MG63 (cell line): ENCODE measurements around the gene ANGEL2. TPM values are rescaled to one million over a fixed set of nuclear protein-coding genes. Genes with fewer than 3 reads are reported as not detected.
A peak's percentile ranks its signal among the peaks of the same experiment; 100 is the strongest.

ENCODE experiments used
- DNase-seq: peaks from one replicate; pipeline ENCODE4 v3.0.0-alpha.2; 2020
- H3K27me3 ChIP-seq: fragments of 250-450 bp; sonication (Bioruptor Pico); 2 replicates; pipeline ENCODE4 v1.5.1; 2020; ENCODE audit warnings: mild to moderate bottlenecking, moderate library complexity
- H3K36me3 ChIP-seq: fragments of 250-450 bp; sonication (Bioruptor Pico); 2 replicates; pipeline ENCODE4 v1.5.1; 2020; ENCODE audit warnings: mild to moderate bottlenecking, moderate library complexity
- H3K4me3 ChIP-seq: fragments of 250-450 bp; sonication (Bioruptor Pico); 2 replicates; pipeline ENCODE4 v1.5.1; 2020; ENCODE audit warnings: mild to moderate bottlenecking, moderate library complexity
- H3K9me3 ChIP-seq: fragments of 250-450 bp; sonication (Bioruptor Pico); 2 replicates; pipeline ENCODE4 v1.5.1; 2020; ENCODE audit warnings: mild to moderate bottlenecking, moderate library complexity
- total RNA-seq: library from RNA; depleted of rRNA; stranded (reverse); fragments of >200 nt; shearing (Covaris generic); gene quantifications from 2 replicates; pipeline ENCODE4 v1.2.3, GENCODE V29; 2014; ENCODE audit warnings: low replicate concordance

The ANGEL2 gene
- total RNA-seq, 1 experiment from 2014 or later, result 36.7 TPM

- Histone ChIP-seq H3K9me3 (no peaks in the 10 kb centered on the region), H3K36me3 (no peaks in the 10 kb centered on the region), H3K4me3 (no peak overlapping the region), H3K27me3 (no peaks in the 10 kb centered on the region)
- DNase-seq, result peak; percentile 76
Measured at GRCh38 chr1:212982430-212983152, 33.1 kb downstream of the ANGEL2 start.

DNA sequence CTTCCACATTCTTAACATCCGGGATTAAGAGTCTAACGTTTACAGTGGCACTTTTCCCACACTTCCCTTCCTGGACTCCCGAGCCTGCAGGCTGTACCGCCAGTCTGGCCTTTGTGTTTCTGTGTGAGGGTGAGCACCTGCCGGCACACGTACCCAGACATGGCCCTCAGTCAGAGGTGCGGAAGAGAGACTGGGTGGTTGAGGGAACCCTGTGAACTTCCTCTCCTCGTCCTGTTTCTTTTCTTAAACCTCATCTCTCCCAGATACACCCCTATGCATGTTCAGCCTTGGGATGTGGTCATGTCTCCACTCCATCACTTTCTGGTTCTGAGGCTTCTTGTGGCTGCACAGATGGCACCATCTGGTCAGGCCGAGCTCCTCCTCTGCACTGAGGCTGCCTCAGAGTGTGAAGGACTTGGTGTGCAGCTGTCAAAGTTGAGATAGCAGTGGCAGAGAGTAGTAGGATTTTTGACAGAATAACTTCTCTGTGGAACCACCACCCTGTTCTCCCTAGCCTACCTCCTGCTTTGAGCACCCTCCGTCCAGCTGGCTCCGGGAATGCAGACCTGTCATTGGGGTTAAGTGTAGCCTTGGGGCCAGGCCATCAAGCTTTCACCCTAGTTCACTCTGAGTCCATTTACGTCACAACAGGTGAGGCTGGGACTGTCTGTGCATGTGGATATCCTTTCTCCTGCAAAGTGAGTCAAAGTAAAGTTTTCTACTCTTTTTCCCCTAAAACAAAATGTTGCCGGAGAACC, 33.9 kb downstream of the ANGEL2 start:
- Histone ChIP-seq H3K4me3 (no peak overlapping the region), H3K27me3 (no peaks in the 10 kb centered on the region), H3K36me3 (no peaks in the 10 kb centered on the region), H3K9me3 (no peaks in the 10 kb centered on the region)
- no peak for DNase-seq

DNA sequence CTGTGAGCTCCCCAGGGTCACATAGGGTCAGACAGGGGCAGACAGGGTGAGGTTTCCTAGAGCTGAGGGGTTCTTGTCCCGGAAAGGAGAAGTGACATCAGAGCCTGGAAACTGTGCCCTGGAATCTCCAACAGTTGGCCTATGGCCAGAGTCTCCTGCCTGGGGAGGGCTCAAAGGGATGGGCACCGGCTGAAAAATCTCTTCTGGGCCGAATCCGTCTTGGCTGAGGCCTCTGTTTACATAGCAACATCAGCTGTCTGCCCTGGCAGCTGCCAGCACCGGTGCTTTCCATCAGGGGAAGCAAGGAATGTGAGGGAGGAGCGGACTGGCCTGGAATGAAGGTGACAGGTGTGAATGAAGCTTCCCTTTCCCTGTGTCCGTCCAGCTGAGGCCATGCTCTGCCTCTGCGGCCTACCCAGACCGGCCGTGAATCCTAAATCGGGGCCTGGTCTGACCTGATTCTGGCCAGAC, 34.6 kb downstream of the ANGEL2 start:
- peak; percentile 37 for DNase-seq
- H3K36me3 ChIP-seq, result no peaks in the 10 kb centered on the region
- H3K4me3 ChIP-seq, result no peak overlapping the region
- no peaks in the 10 kb centered on the region for H3K27me3 ChIP-seq
- H3K9me3 ChIP-seq, result no peaks in the 10 kb centered on the region

GRCh38 chr1:212980123-212980785, 35.4 kb downstream of the ANGEL2 start:
- H3K4me3 ChIP-seq, result no peak overlapping the region
- H3K36me3 ChIP-seq, result no peaks in the 10 kb centered on the region
- no peaks in the 10 kb centered on the region for H3K9me3 ChIP-seq
- no peaks in the 10 kb centered on the region for H3K27me3 ChIP-seq
- DNase-seq, result peak; percentile 14

DNA sequence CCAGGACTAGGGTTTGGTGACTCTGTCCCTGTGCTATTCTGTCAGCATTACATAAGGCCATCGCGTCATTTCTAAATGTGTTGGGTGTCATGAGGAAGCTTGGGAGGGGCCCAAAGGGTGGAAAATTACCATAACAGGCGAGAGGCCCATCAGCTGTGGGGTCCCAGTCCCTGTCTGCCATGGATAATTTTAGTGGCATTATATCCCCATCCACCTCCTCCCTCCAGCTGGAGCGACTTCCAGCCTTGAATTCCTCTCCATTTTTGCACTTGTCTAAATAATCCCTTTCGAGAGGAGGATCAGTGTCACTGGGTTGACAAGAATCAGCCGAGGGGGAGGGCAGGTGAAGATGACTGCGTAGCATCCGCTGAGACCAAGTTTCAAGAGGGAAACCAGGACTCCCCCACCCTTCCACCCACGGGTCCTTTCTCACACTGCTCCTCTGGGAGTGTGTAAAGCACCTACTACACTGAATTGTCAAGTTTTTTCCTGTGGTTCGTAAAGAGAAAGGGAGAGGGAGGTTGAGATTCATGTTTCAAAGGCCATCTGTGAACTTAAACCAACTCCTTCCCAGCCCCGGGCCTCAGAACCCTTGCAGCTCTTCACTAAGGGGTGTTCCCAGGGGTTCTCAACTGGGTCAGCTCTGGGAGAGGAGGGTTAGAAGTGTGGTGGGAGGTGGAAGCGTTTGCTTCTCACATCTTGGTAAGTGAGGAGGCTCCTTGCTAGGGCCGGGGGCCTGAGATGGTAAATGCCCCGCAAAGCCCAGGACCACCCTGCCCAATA, 36.1 kb downstream of the ANGEL2 start:
- no peak overlapping the region for H3K4me3 ChIP-seq
- no peaks in the 10 kb centered on the region for H3K9me3 ChIP-seq
- H3K27me3 ChIP-seq, result no peaks in the 10 kb centered on the region
- DNase-seq, result no peak
- no peaks in the 10 kb centered on the region for H3K36me3 ChIP-seq

DNA sequence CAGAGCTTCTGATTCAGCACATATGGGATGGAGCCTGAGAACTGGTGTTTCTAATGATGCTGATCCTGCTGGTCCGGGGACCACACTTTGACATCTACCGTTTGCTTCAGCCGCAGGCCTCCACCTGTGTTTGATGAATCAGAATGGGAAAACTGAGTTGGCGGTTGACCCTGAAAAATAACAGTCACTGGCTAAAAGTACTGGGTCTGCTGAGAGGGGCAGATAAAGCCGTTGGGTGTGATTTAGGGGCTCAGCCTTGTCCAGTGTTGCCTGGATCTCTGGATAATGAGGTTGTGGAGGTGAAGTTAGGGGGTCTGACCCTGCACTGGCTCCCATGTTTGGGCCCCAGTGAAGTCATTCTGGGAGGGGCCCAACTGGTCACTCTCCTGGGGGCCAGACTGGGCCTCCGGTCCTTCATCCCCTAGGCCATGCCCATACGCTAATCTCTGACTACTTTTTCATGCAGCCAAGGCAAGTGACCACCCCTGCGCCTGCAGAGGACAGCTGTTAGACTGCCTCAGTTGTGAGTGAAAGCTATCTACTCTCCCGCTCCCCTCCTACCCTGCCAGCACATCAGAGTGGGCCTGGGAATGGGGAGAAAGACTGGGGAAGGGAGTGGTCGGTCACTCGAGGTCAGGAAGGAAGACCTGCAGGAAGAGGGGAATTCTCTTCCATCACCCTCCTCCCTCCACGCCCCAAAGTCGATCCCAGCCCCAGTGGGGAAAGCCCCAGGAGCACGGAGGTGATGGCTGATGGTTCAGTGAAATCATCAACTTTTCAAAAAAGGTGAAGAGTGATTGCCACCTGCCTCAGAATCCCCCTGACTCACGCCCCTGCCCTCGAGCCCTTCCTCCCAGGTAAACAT, 37.7 kb downstream of the ANGEL2 start:
- H3K36me3 ChIP-seq, result no peaks in the 10 kb centered on the region
- H3K27me3 ChIP-seq, result no peaks in the 10 kb centered on the region
- no peak for DNase-seq
- no peaks in the 10 kb centered on the region for H3K9me3 ChIP-seq
- no peak overlapping the region for H3K4me3 ChIP-seq

DNA sequence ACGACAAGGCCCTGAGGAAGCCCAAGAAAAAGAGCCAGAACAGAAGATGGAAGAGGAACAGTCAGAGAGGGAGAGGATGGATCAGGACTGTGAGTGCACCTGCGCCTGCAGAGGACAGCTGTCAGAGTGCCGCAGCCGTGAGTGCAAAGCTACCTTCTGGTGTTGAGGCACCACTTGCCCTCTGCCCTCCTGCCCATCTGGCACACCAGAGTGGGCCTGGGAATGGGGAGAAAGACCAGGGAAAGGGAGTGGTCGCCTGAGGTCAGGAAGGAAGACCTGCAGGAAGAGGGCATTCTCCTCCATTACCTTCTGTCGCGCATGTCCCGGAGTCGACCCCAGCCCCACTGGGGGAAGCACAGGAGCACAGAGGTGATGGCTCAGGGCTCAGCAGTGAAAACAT, 39.1 kb downstream of the ANGEL2 start:
- Histone ChIP-seq H3K27me3 (no peaks in the 10 kb centered on the region), H3K9me3 (no peaks in the 10 kb centered on the region), H3K36me3 (no peaks in the 10 kb centered on the region), H3K4me3 (no peak overlapping the region)
- DNase-seq, result no peak

GRCh38 chr1:212975111-212975918, 40.4 kb downstream of the ANGEL2 start:
- Histone ChIP-seq H3K27me3 (no peaks in the 10 kb centered on the region), H3K36me3 (no peaks in the 10 kb centered on the region), H3K4me3 (no peak overlapping the region), H3K9me3 (no peaks in the 10 kb centered on the region)
- DNase-seq, result no peak

GRCh38 chr1:212974711-212975110, 41.0 kb downstream of the ANGEL2 start:
- H3K9me3 ChIP-seq, result no peaks in the 10 kb centered on the region
- H3K36me3 ChIP-seq, result no peaks in the 10 kb centered on the region
- H3K27me3 ChIP-seq, result no peaks in the 10 kb centered on the region
- no peak for DNase-seq
- no peak overlapping the region for H3K4me3 ChIP-seq

DNA sequence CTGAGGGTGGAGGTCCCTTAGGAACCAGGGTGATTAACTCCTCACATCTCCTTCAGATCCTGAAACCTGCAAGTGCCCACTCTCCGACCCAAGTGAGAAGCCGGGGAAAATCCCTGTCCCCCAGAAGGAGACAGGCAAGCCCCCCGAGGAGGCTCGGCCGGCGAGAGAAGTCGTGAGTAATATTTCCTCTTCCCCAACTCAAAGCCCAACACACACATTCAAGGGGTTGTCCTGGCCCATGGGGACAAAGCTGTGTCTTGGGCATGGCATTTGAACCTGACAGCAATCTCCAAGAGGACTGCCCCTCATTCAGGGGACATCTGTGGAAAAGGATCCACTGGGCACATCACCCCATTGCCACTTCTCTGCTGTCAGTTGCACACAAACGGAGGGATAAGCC, 41.8 kb downstream of the ANGEL2 start:
- H3K36me3 ChIP-seq, result no peaks in the 10 kb centered on the region
- DNase-seq, result no peak
- H3K9me3 ChIP-seq, result no peaks in the 10 kb centered on the region
- H3K27me3 ChIP-seq, result no peaks in the 10 kb centered on the region
- H3K4me3 ChIP-seq, result no peak overlapping the region

- H3K27me3 ChIP-seq, result no peaks in the 10 kb centered on the region
- no peaks in the 10 kb centered on the region for H3K9me3 ChIP-seq
- H3K36me3 ChIP-seq, result no peaks in the 10 kb centered on the region
- H3K4me3 ChIP-seq, result no peak overlapping the region
- DNase-seq, result no peak
Measured at GRCh38 chr1:212973426-212973825, 42.2 kb downstream of the ANGEL2 start.

GRCh38 chr1:212971312-212971711, 44.4 kb downstream of the ANGEL2 start:
- H3K27me3 ChIP-seq, result peaks cover 2% of the 10 kb centered on the region
- no peak overlapping the region for H3K4me3 ChIP-seq
- H3K36me3 ChIP-seq, result no peaks in the 10 kb centered on the region
- H3K9me3 ChIP-seq, result no peaks in the 10 kb centered on the region
- DNase-seq, result no peak

GRCh38 chr1:212970085-212970484, 45.6 kb downstream of the ANGEL2 start:
- no peaks in the 10 kb centered on the region for H3K36me3 ChIP-seq
- H3K9me3 ChIP-seq, result no peaks in the 10 kb centered on the region
- no peak for DNase-seq
- peaks cover 2% of the 10 kb centered on the region for H3K27me3 ChIP-seq
- H3K4me3 ChIP-seq, result no peak overlapping the region

DNA sequence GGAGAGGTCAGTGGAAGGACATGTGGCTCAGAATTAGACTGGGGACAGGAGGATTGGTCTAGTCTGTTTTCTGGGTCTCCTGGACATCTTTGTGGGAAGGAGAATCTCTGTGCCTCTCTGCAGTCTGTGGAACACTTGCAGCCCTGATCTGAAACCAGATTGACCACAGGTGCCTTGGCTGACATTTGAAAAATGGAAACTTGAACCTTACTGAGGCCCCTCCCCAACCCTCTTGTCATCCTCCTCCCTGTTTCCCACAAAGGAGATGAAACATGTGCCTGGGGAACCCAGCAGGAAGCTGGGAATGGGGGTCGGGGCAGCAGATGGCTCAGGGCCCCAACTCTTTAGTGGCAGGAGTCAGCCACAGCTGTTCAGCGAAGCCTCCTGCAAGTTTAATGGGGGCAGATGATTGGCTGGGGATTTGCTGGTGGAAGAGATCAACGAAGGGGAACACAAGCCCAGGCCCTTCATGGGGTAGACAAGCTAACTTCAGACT, 47.3 kb downstream of the ANGEL2 start:
- Histone ChIP-seq H3K36me3 (no peaks in the 10 kb centered on the region), H3K4me3 (no peak overlapping the region), H3K9me3 (no peaks in the 10 kb centered on the region), H3K27me3 (peaks cover 2% of the 10 kb centered on the region)
- DNase-seq, result no peak

DNA sequence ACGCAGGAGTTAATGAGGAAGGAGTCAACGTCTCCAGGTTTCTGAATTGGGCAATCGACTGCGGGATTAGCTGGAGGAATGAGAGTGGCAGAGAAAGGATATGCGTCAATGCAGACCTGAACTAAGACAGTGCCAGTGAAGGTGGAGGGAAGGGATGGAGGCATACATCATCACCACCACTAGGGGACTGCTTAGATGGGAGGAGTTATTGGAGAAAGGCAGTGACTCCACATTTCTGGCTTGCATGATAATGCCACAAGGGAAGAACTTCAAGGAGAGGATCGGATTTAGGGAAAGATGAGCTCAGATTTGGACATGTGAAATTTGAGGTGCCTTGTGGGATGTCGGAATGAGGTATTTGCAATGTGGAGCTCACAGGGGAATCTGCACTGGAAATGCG, 47.9 kb downstream of the ANGEL2 start:
- peak; percentile 47 for DNase-seq
- Histone ChIP-seq H3K9me3 (no peaks in the 10 kb centered on the region), H3K27me3 (peaks cover 2% of the 10 kb centered on the region), H3K36me3 (no peaks in the 10 kb centered on the region), H3K4me3 (no peak overlapping the region)
